NT2/D1 (cell line): Measurements from ENCODE around the gene YPEL1.

Experiments
- YY1 ChIP-seq: IDR thresholded peaks from 2 replicates; pipeline ENCODE4 v1.6.1; 2011; ENCODE audit not compliant: insufficient read length, insufficient read depth
- ZNF274 ChIP-seq: IDR thresholded peaks from 2 replicates; pipeline ENCODE4 v1.6.1; 2011; ENCODE audit warnings: mild to moderate bottlenecking, low read depth, low read length

DNA sequence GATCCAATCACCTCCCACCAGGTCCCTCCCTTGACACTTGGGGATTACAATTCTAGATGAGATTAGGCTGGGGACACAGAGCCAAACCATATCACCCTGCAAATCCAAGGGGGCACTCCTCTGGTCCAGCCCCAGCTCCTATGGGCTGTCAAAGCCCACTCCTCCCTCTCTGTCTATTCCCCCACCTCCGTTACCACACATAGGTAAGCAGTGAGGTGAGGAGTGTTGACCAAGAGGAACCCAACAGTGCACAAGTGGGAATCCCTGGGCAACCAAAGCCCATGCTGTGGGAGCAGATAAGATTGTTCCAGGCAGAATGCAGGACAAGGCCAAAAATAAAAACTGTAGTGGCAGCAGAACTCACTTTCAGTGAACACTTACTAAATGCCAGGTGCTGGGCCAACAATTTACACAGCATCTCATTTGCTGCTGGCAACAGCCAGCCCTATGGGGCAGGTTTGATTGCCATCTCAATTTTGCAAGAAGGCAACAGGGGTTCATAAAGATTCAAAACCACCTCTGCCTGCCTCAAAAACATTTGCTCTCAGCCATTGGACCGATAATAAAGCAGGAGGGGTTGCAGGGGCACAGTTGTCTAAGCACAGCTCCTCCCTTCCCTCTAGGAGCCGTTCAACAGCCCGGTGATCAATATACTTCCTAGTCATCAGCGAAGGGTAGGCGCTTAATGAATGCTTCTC, 84.6 kb downstream of the YPEL1 start:
- TF ChIP-seq YY1 (no peak), ZNF274 (no peak)
